Prostate gland (tissue), 2 donors: ENCODE data around the gene SSTR5. TPM values are rescaled to one million over a fixed set of nuclear protein-coding genes. Genes with fewer than 3 reads are reported as not detected.

Source experiments
- DNase-seq: peaks from one replicate; pipeline ENCODE4 v3.0.0-alpha.2; 2019; ENCODE audit warnings: low spot score
- H3K27ac ChIP-seq, 2 donors: fragments of 200-600 bp; sonication (generic); 2 replicates each; pipeline ENCODE4 v1.5.1; 2017 to 2019
- H3K27me3 ChIP-seq: fragments of 200-600 bp; sonication (generic); replicated peaks from 2 replicates; pipeline ENCODE4 v1.5.1; 2019; ENCODE audit not compliant: insufficient read depth
- H3K36me3 ChIP-seq, 2 donors: fragments of 200-600 bp; sonication (generic); 1 replicate in 1 of 2; 2 replicates in 1 of 2; pipeline versions ENCODE4 v1.5.1 to v1.8.1; 2017 to 2019
- H3K4me1 ChIP-seq: fragments of 200-600 bp; sonication (generic); replicated peaks from 2 replicates; pipeline ENCODE4 v1.5.1; 2019
- H3K4me3 ChIP-seq, 2 donors: fragments of 200-600 bp; sonication (generic); 2 replicates each; pipeline ENCODE4 v1.5.1; 2017 to 2019
- H3K9me3 ChIP-seq: fragments of 200-600 bp; sonication (generic); 2 replicates; pipeline ENCODE4 v1.5.1; 2017
- POLR2A ChIP-seq: fragments of 450-650 bp; IDR thresholded peaks from one replicate; pipeline ENCODE4 v1.6.1; 2016; ENCODE audit warnings: antibody characterized with exemption, mild to moderate bottlenecking
- POLR2AphosphoS5 ChIP-seq: sonication (generic); formaldehyde crosslinking; IDR thresholded peaks from one replicate; pipeline ENCODE4 v1.6.1; 2017; ENCODE audit warnings: antibody characterized with exemption
- WGBS: methylation state at CpG from one replicate; pipeline ENCODE4 v1.1.5; 2018; 5-methylcytosine and 5-hydroxymethylcytosine counted together
- intact Hi-C: fragments of 100-400 bp; cut with DNase I; formaldehyde crosslinking; loops from one replicate; pipeline ENCODE4 v1.14.2; 2022
- total RNA-seq, 2 donors: library from RNA; depleted of rRNA; stranded (reverse); fragments of >200 nt; gene quantifications; one replicate each; pipeline ENCODE4 v1.1.0, GENCODE V29; 2016
- TF ChIP-seq, protein P1 (sequence below), 4 experiments: fragments of 200-600 bp in 2 of 4; fragments of 450-650 bp in 2 of 4; sonication (generic) in 2 of 4; IDR thresholded peaks; 1 replicate in 3 of 4; 2 replicates in 1 of 4; pipeline ENCODE4 v1.5.1; 2016 to 2019; ENCODE audit warnings: antibody characterized with exemption in 4 of 4, mild to moderate bottlenecking in 2 of 4, moderate library complexity in 2 of 4

SSTR5 gene
- total RNA-seq, 2 donors from 2014 or later: 1.1 to 1.8 TPM

DNA sequence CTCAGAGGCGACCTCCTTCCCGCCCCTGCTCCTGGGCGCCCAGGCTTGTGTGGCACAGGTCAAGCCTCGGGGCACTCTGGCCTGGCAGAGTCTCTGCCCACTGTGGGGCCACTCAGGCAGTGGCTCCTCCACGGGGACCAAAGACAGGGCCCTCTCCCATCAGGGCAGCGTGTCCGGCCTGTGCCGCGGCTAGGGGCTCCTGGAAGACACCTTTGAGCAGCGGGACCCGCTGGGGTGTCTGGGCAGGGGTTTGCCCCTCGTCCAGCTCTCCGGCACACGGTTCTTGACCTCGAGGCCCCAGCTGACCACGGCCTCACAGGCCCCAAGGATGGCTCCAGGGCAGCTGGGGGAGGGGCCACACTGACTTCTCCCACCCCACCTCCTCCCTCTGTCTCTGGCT, 24.7 kb upstream of the SSTR5 start:
- 82% methylated on average over 2 of the region's 16 CpGs for WGBS
- TF ChIP-seq POLR2A (no peak), POLR2AphosphoS5 (no peak)
- TF ChIP-seq, protein P1, sequence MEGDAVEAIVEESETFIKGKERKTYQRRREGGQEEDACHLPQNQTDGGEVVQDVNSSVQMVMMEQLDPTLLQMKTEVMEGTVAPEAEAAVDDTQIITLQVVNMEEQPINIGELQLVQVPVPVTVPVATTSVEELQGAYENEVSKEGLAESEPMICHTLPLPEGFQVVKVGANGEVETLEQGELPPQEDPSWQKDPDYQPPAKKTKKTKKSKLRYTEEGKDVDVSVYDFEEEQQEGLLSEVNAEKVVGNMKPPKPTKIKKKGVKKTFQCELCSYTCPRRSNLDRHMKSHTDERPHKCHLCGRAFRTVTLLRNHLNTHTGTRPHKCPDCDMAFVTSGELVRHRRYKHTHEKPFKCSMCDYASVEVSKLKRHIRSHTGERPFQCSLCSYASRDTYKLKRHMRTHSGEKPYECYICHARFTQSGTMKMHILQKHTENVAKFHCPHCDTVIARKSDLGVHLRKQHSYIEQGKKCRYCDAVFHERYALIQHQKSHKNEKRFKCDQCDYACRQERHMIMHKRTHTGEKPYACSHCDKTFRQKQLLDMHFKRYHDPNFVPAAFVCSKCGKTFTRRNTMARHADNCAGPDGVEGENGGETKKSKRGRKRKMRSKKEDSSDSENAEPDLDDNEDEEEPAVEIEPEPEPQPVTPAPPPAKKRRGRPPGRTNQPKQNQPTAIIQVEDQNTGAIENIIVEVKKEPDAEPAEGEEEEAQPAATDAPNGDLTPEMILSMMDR (IDR thresholded peaks at IDR 0.05): no peak
- intact Hi-C loops: no loop called here
- H3K36me3 ChIP-seq: no peaks in the 10 kb centered on the region
- H3K27me3 ChIP-seq: peaks cover 37% of the 10 kb centered on the region
- H3K9me3 ChIP-seq: no peaks in the 10 kb centered on the region
- no peak overlapping the region for H3K27ac ChIP-seq
- no peaks in the 10 kb centered on the region for H3K4me1 ChIP-seq
- no peak for DNase-seq
- no peak overlapping the region for H3K4me3 ChIP-seq

DNA sequence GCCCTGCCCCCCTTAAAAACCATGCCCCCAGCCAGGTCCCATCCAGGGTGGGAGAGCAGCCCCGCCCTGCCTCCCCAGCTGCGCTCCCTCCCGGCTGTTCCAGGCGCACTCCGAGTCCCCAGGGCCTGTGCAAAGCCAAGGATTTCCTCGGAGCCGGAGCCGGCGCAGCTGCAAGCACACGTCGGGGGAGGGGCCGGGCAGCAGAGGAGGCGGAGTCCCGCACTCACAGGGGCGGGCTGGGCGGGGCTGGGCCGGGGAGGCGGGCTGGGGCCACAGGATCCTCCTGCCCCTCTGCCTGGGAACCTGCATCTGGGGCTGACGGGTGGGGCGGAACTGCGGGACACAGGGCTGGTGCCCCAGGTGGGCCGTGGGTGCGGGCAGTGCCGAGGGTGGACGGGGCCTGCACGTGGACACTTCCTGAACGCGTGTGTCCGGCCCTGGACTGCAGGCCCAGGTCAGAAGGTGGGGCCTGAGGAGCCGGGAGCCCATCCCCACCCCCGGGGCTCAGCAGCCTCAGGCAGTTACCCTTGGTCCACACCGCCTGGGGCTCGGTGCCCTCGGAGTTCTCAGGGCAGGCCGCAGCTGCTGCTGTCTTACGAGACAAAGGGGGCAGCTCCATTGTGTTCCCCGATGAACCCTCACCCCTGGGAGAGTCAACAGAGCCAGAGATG, 24.0 kb upstream of the SSTR5 start:
- H3K4me1 ChIP-seq: no peaks in the 10 kb centered on the region
- H3K9me3 ChIP-seq: no peaks in the 10 kb centered on the region
- peaks cover 37% of the 10 kb centered on the region for H3K27me3 ChIP-seq
- H3K4me3 ChIP-seq: no peak overlapping the region
- no peak for DNase-seq
- TF ChIP-seq POLR2AphosphoS5: no peak
- TF ChIP-seq, protein P1 (IDR thresholded peaks at IDR 0.05): no peak
- no peak for TF ChIP-seq POLR2A
- intact Hi-C loops: no loop called here
- no peak overlapping the region for H3K27ac ChIP-seq
- no peaks in the 10 kb centered on the region for H3K36me3 ChIP-seq
- 25% methylated on average over 26 of the region's 37 CpGs for WGBS

DNA sequence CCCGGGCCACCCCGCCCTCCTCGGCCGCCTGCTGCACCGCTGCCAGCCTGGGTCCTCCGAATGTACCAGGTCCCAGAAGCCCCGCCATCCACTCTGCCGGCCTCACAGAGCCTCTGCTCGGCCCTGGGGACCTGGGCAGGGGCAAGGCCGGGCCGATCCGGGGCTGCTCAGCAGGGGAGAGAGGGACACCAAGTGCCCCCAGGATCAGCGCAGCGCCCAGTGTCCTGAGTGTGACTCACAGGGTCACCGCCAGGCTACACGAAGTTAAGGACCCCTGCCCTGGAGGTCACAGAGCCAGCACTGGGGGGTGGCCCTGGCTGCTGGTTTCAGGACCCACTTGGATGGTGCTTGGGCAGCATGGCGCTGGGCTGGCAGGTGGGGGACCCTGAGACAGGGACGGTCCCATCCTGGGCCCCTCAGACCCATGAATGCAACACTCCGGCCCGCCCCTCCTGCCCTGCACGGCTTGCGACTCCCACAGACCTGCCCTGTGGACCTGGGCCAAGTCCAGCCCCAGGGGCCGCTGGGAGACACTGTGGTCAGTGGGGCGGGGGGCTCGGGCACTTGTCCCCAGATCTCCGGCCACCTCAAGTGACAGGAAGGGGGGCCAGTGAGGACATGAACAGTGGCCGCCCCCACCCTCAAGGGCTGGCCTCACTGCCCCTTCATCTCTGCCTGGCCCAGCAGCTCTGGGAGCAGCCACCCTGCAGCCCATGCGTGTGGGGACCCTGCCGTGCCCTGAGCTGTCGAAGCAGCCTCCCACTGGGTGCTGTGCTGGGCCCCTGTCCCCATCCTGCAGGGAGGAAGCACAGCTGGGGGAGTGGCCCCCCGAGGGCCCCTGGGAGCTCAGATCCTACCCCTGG, 23.2 kb upstream of the SSTR5 start:
- Histone ChIP-seq H3K9me3 (no peaks in the 10 kb centered on the region), H3K27ac (no peak overlapping the region), H3K4me3 (no peak overlapping the region), H3K27me3 (peaks cover 30% of the 10 kb centered on the region), H3K4me1 (no peaks in the 10 kb centered on the region), H3K36me3 (no peaks in the 10 kb centered on the region)
- intact Hi-C loops: no loop called here
- WGBS: 89% methylated on average over 19 of the region's 31 CpGs
- DNase-seq: no peak
- TF ChIP-seq, protein P1 (IDR thresholded peaks at IDR 0.05): no peak
- TF ChIP-seq POLR2AphosphoS5 (no peak), POLR2A (no peak)

DNA sequence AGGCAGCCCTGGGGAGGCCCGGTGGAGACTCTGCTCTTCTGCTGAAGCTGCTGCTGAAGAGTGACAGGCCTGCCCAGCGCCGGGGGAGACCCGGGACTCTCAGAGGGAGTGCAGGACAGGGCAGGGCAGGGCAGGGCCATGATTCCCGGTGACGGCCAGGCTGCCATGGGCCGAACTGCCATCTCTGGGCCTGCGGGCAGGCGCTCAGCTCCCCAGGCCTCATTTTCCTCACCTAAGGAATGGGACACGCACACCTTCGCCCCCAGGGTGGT, 22.6 kb upstream of the SSTR5 start:
- intact Hi-C loops: loop anchor here (5.0 kb wide), 1 partner anchor 338 kb away; no protein-coding TSS in a partner anchor
- H3K36me3 ChIP-seq: no peaks in the 10 kb centered on the region
- peaks cover 27% of the 10 kb centered on the region for H3K27me3 ChIP-seq
- 89% methylated on average over 11 of the region's 11 CpGs for WGBS
- no peak overlapping the region for H3K4me3 ChIP-seq
- H3K9me3 ChIP-seq: no peaks in the 10 kb centered on the region
- peaks cover 3% of the 10 kb centered on the region for H3K4me1 ChIP-seq
- no peak overlapping the region for H3K27ac ChIP-seq
- no peak for DNase-seq
- TF ChIP-seq, protein P1 (IDR thresholded peaks at IDR 0.05): no peak
- no peak for TF ChIP-seq POLR2AphosphoS5
- no peak for TF ChIP-seq POLR2A
